LNCaP clone FGC (cell line): ENCODE data around the gene ARHGEF37.

Experiments
- DNase-seq: peaks from one replicate; pipeline ENCODE4 v3.0.0-alpha.2; 2011; ENCODE audit warnings: low read depth
- H3K4me3 ChIP-seq: 2 replicates; pipeline ENCODE4 v1.5.1; 2011; ENCODE audit warnings: mild to moderate bottlenecking, low read depth, low read length, control low read depth
- CTCF ChIP-seq: IDR thresholded peaks from 2 replicates; pipeline ENCODE4 v1.5.1; 2012; ENCODE audit warnings: mild to moderate bottlenecking; ENCODE audit not compliant: control insufficient read depth, insufficient read depth; ENCODE audit errors: extremely low read depth

Gene ARHGEF37

DNA sequence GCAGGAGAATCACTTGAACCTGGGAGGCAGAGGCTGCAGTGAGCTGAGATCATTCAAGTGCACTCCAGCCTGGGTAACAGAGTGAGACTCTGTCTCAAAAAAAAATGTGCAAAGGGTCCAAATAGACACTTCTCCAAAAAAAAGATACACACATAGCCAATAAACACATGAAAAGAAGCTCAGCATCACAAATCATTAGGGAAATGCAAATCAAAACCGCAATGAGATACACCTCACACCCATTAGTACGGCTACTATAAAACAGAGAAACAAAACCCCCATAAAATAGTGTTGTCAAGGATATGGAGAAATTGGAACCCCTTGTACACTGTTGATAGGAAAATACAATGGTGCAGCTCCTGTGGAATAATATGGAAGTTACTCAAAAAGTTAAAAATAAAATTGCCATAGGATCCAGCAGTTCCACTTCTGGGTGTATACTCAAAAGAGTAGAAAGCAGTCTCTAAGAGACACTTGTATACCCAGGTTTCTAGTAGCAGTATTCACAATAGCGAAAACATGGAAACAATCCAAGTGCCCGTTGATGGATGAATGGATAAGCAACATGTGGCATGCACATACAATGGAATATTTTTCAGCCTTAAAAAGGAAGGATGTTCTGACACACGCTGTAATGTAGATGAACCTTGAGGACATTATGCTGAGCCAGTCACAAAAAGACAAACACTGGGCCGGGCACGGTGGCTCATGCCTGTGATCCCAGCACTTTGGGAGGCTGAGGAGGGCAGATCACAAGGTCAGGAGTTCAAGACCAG is 91.6 kb downstream of the ARHGEF37 start:
- TF ChIP-seq CTCF = no peak
- no peak for DNase-seq
- H3K4me3 ChIP-seq = no peak overlapping the region

- TF ChIP-seq CTCF = no peak
- no peak for DNase-seq
- no peak overlapping the region for H3K4me3 ChIP-seq
These were observed 93.4 kb downstream of the ARHGEF37 start for GRCh38 chr5:149674686-149675085.

GRCh38 chr5:149675610-149676201 is 94.4 kb downstream of the ARHGEF37 start:
- no peak for TF ChIP-seq CTCF

DNA sequence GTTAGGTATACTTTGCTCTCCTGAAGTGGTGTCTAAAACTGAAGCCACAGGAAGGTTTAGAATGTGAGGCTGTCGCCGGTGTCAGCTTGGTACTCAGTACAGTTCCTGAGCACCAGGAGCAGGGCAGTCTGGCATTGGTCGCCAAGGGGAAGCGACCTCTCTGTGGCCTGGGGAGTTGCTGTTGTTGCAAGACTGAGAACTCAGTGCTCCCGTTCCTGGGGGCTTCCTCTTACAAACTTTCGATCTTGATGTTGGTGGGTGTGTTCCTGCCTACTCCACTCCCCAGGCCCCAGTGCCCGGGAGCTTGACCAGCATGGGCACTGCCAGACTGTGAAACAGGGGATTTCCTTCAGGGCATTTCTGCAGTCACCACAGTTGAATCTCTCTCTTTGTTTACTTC is 96.4 kb downstream of the ARHGEF37 start:
- H3K4me3 ChIP-seq = no peak overlapping the region
- TF ChIP-seq CTCF = no peak
- no peak for DNase-seq

More at GRCh38 chr5:149675610-149676201, 94.4 kb downstream of the ARHGEF37 start:
- no peak overlapping the region for H3K4me3 ChIP-seq
- no peak for DNase-seq

DNA sequence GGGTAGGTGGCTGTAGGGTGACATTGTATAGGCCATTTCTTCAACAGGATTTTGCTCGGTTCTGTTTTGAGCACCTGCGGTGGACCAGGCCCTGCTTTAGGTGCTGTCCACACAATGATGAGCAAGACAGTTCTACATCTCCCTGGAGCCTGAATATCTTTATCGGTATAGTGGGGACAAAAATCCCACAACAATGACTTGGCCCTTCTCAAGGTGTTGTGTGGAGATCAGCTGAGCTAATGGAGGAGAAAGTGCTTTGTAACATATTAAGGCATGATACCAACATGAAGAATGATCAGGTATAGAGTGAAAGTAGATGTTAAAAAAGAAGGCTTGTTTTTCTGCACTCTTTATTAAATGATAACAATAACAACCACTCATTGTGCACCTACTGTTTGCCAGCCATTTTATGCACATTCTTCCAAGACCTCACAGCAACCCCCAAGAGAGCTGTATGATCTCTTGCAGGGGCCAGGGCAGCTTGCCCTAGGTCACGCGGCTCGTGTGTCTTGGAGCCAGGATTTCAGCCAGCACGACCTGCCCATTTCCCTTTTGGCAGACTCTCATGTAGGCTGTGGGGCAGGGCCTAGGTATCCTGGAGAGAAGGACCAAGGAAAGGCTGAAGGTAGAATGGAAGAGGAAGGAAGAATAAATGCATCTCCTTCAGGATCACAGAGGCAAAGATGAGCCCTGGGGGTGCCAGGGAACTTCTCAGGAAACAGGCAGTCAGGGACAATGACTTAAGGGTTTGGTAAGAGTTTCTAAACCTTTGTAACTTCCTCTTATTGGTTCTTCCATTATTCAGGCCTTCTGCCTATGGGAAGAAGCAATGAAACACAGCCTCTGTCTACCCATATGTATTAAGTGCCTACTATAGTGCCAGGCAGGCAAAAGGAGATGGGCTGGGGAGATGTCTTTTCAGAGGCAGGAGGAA is 98.8 kb downstream of the ARHGEF37 start:
- H3K4me3 ChIP-seq = no peak overlapping the region
- DNase-seq = no peak
- no peak for TF ChIP-seq CTCF

- TF ChIP-seq CTCF = no peak
- H3K4me3 ChIP-seq = no peak overlapping the region
- DNase-seq = no peak
These were observed 99.5 kb downstream of the ARHGEF37 start for GRCh38 chr5:149680810-149681221.
